Measurements from ENCODE around the gene AKTIP. TPM values are rescaled to one million over a fixed set of nuclear protein-coding genes. Genes with fewer than 3 reads are reported as not detected.

The AKTIP gene
- total RNA-seq, 4 donors from 2014 or later: 54.0 to 65.6 (median 61.8) TPM

DNA sequence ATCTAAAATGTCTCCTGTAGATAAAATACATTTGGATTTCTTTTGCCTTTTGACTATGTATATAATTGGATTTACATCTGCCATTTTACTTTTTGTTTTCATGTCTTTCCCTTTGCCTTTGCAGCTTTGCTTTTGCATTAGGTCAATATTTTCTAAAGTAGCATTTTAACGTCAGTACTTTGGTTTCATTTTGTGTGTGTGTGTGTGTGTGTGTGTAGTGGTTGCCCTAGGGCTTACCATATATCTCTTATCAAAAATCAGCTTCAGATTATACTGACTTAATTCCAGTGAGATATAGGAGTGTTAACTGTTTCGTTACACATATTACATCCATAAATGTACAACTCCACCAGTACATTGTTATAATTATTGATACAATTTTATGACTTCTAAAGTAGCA is 26.1 kb downstream of the AKTIP start:
- intact Hi-C loops (cut with DNase I): no loop called here
- no peak overlapping the region for H3K27ac ChIP-seq
- no peak overlapping the region for H3K4me3 ChIP-seq (replicated peaks in 1 of 3)
- 94 to 95% methylated on average over 2 of the region's 2 CpGs for WGBS, 2 donors
- peaks cover 32 to 41% of the 10 kb centered on the region in 2 donors for H3K36me3 ChIP-seq
- no peaks in the 10 kb centered on the region for H3K27me3 ChIP-seq
- no peaks in the 10 kb centered on the region for H3K9me3 ChIP-seq
- no peak for DNase-seq
- no peaks in the 10 kb centered on the region for H3K4me1 ChIP-seq
- TF ChIP-seq CTCF (IDR thresholded peaks at IDR 0.05): no peak
- TF ChIP-seq POLR2A (IDR thresholded peaks at IDR 0.05): no peak

GRCh38 chr16:53465606-53466280 is 37.3 kb downstream of the AKTIP start:
- no peak overlapping the region for H3K4me3 ChIP-seq (replicated peaks in 1 of 3)
- TF ChIP-seq POLR2A (IDR thresholded peaks at IDR 0.05) (no peak), CTCF (IDR thresholded peaks at IDR 0.05) (no peak)
- no peaks in the 10 kb centered on the region for H3K9me3 ChIP-seq
- peaks cover 33 to 40% of the 10 kb centered on the region in 2 donors for H3K36me3 ChIP-seq
- H3K4me1 ChIP-seq: no peaks in the 10 kb centered on the region
- DNase-seq: no peak
- H3K27ac ChIP-seq: no peak overlapping the region
- H3K27me3 ChIP-seq: no peaks in the 10 kb centered on the region
- WGBS, 2 donors: 64 to 75% methylated on average over 6 of the region's 6 CpGs
- intact Hi-C loops (cut with DNase I): no loop called here

GRCh38 chr16:53458635-53459034 is 44.4 kb downstream of the AKTIP start:
- H3K27me3 ChIP-seq: no peaks in the 10 kb centered on the region
- TF ChIP-seq POLR2A (IDR thresholded peaks at IDR 0.05): no peak
- TF ChIP-seq CTCF (IDR thresholded peaks at IDR 0.05): no peak
- no peak for DNase-seq
- H3K4me3 ChIP-seq (replicated peaks in 1 of 3): no peak overlapping the region
- H3K27ac ChIP-seq: no peak overlapping the region
- intact Hi-C loops (cut with DNase I): no loop called here
- H3K36me3 ChIP-seq: peaks cover 47 to 55% of the 10 kb centered on the region in 2 donors
- WGBS, 2 donors: 92 to 95% methylated on average over 8 of the region's 8 CpGs
- no peaks in the 10 kb centered on the region for H3K4me1 ChIP-seq
- no peaks in the 10 kb centered on the region for H3K9me3 ChIP-seq

GRCh38 chr16:53457670-53458069 is 45.3 kb downstream of the AKTIP start:
- no peak overlapping the region for H3K4me3 ChIP-seq (replicated peaks in 1 of 3)
- H3K27me3 ChIP-seq: no peaks in the 10 kb centered on the region
- no peaks in the 10 kb centered on the region for H3K4me1 ChIP-seq
- DNase-seq: peak in 1 of 2 donors; percentile 12
- H3K27ac ChIP-seq: no peak overlapping the region
- 79 to 90% methylated on average over 2 of the region's 2 CpGs for WGBS, 2 donors
- intact Hi-C loops (cut with DNase I): no loop called here
- TF ChIP-seq POLR2A (IDR thresholded peaks at IDR 0.05) (no peak), CTCF (IDR thresholded peaks at IDR 0.05) (no peak)
- no peaks in the 10 kb centered on the region for H3K9me3 ChIP-seq
- peaks cover 47 to 54% of the 10 kb centered on the region in 2 donors for H3K36me3 ChIP-seq

DNA sequence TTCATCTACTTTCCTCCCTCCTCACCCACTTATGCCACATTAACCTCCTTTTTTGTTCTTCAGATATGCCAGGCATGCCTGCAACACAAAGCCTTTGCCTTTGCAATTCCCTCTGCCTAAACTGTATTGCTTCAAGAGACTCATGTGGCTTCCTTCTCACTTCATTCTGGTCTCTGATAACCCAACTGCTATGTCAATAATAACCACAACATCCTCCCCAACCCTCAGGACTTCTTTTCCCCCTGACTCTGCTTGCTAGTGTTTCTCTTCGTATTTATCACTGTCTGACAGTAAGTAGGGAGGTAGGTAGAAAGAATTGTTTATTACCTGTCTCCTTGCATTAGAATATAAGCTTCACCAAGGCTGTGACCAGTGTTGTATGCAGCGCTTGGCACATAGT is 46.4 kb downstream of the AKTIP start:
- Histone ChIP-seq H3K4me1 (no peaks in the 10 kb centered on the region), H3K4me3 (replicated peaks in 1 of 3) (no peak overlapping the region), H3K36me3 (peaks cover 41 to 55% of the 10 kb centered on the region in 2 donors), H3K27ac (no peak overlapping the region), H3K9me3 (no peaks in the 10 kb centered on the region), H3K27me3 (no peaks in the 10 kb centered on the region)
- no peak for DNase-seq
- WGBS, 2 donors: 93 to 95% methylated on average over 2 of the region's 2 CpGs
- TF ChIP-seq CTCF (IDR thresholded peaks at IDR 0.05): no peak
- TF ChIP-seq POLR2A (IDR thresholded peaks at IDR 0.05): no peak
- intact Hi-C loops (cut with DNase I): no loop called here

Measured in thyroid gland (tissue), 4 donors.